GM23338 (cell line): ENCODE measurements around the gene FFAR3. TPM values are rescaled to one million over a fixed set of nuclear protein-coding genes. Genes with fewer than 3 reads are reported as not detected.

ENCODE experiments used
- ATAC-seq: fragments of 200-7000 bp; cut with Tn5 transposase; 3 replicates; pipeline ENCODE4 v1.9.1; 2020
- DNase-seq: peaks from one replicate; pipeline ENCODE4 v3.0.0-alpha.2; 2015; ENCODE audit warnings: low spot score
- H2AFZ ChIP-seq: fragments of 200-600 bp; sonication (generic); 2 replicates; pipeline ENCODE4 v1.8.0; 2016; ENCODE audit warnings: antibody characterized with exemption, mild to moderate bottlenecking, moderate library complexity
- H3F3A ChIP-seq: fragments of 200-600 bp; sonication (generic); replicated peaks from 2 replicates; pipeline ENCODE4 v1.8.0; 2017; ENCODE audit warnings: antibody characterized with exemption, mixed run types, low read depth
- H3K27ac ChIP-seq: fragments of 200-600 bp; sonication (generic); 2 replicates; pipeline ENCODE4 v1.6.1; 2016; ENCODE audit warnings: low read depth
- H3K27me3 ChIP-seq: fragments of 200-600 bp; sonication (generic); 2 replicates; pipeline ENCODE4 v1.8.0; 2016; ENCODE audit warnings: mild to moderate bottlenecking, mixed run types, moderate library complexity; ENCODE audit not compliant: insufficient read depth
- H3K36me3 ChIP-seq: fragments of 200-600 bp; sonication (generic); 2 replicates; pipeline ENCODE4 v1.8.0; 2016; ENCODE audit warnings: mild to moderate bottlenecking; ENCODE audit not compliant: insufficient read depth
- H3K4me1 ChIP-seq: fragments of 200-600 bp; sonication (generic); 2 replicates; pipeline ENCODE4 v1.8.0; 2016; ENCODE audit warnings: mild to moderate bottlenecking, moderate library complexity; ENCODE audit not compliant: insufficient read depth
- H3K4me2 ChIP-seq: fragments of 200-600 bp; sonication (generic); 2 replicates; pipeline ENCODE4 v1.7.1; 2017; ENCODE audit warnings: mixed run types
- H3K4me3 ChIP-seq: fragments of 200-600 bp; sonication (generic); 2 replicates; pipeline ENCODE4 v1.6.1; 2016; ENCODE audit warnings: mixed run types
- H3K79me2 ChIP-seq: fragments of 200-600 bp; sonication (generic); replicated peaks from 2 replicates; pipeline ENCODE4 v1.8.0; 2017; ENCODE audit warnings: mild to moderate bottlenecking; ENCODE audit not compliant: insufficient read depth
- H3K9me2 ChIP-seq: fragments of 200-600 bp; sonication (generic); 2 replicates; pipeline ENCODE4 v1.8.0; 2017; ENCODE audit not compliant: insufficient read depth
- H4K20me1 ChIP-seq: fragments of 200-600 bp; sonication (generic); replicated peaks from 2 replicates; pipeline ENCODE4 v1.8.0; 2017; ENCODE audit warnings: mild to moderate bottlenecking; ENCODE audit not compliant: insufficient read depth
- H3K27ac Mint-ChIP-seq: 2 replicates; pipeline ENCODE4 v1.8.0; 2020; ENCODE audit warnings: inconsistent platforms, mild to moderate bottlenecking, moderate library complexity, mixed read lengths
- H3K27me3 Mint-ChIP-seq: 3 replicates; pipeline ENCODE4 v1.8.0; 2022; ENCODE audit warnings: low read depth, mild to moderate bottlenecking, moderate library complexity, mixed read lengths, inconsistent platforms; ENCODE audit not compliant: insufficient read depth, poor library complexity
- H3K36me3 Mint-ChIP-seq: 3 replicates; pipeline ENCODE4 v1.8.0; 2021; ENCODE audit warnings: low read depth, mild to moderate bottlenecking, inconsistent platforms, moderate library complexity, mixed read lengths
- H3K4me1 Mint-ChIP-seq: 3 replicates; pipeline ENCODE4 v1.8.0; 2020; ENCODE audit warnings: mild to moderate bottlenecking, inconsistent platforms, mixed read lengths
- H3K4me3 Mint-ChIP-seq: 3 replicates; pipeline ENCODE4 v1.8.0; 2021; ENCODE audit warnings: moderate library complexity, mild to moderate bottlenecking, inconsistent platforms, mixed read lengths
- H3K9me3 Mint-ChIP-seq: 3 replicates; pipeline ENCODE4 v1.8.0; 2020; ENCODE audit warnings: moderate library complexity, mild to moderate bottlenecking, inconsistent platforms, mixed read lengths
- CREB1 ChIP-seq: fragments of 250-450 bp; sonication (Bioruptor Pico); IDR thresholded peaks from 2 replicates; pipeline ENCODE4 v1.5.0; 2020; ENCODE audit warnings: low read depth, mild to moderate bottlenecking, moderate library complexity
- CTCF ChIP-seq, 2 experiments: fragments of 200-600 bp in 1 of 2; sonication (generic) in 1 of 2; conservative IDR thresholded peaks; 2 replicates each; pipeline versions ENCODE4 v1.5.1 to v1.6.1; 2016 to 2017; ENCODE audit warnings: antibody characterized with exemption in 2 of 2, low read depth in 2 of 2, mild to moderate bottlenecking in 2 of 2, moderate library complexity in 1 of 2
- EZH2 ChIP-seq: fragments of 200-600 bp; sonication (generic); IDR thresholded peaks from one replicate; pipeline ENCODE4 v1.8.0; 2017; ENCODE audit warnings: antibody characterized with exemption, mild to moderate bottlenecking, low read depth; ENCODE audit not compliant: unreplicated experiment
- EZH2phosphoT487 ChIP-seq: fragments of 200-600 bp; sonication (generic); IDR thresholded peaks from one replicate; pipeline ENCODE4 v1.8.1; 2018; ENCODE audit warnings: antibody characterized with exemption; ENCODE audit not compliant: unreplicated experiment
- JUNB ChIP-seq: IDR thresholded peaks from one replicate; pipeline ENCODE4 v1.6.1; 2016; ENCODE audit warnings: antibody characterized with exemption; ENCODE audit not compliant: unreplicated experiment
- NANOG ChIP-seq: IDR thresholded peaks from 2 replicates; pipeline ENCODE4 v1.6.1; 2016; ENCODE audit warnings: antibody characterized with exemption, borderline replicate concordance
- POLR2AphosphoS5 ChIP-seq: IDR thresholded peaks from 2 replicates; pipeline ENCODE4 v1.6.1; 2016; ENCODE audit warnings: antibody characterized with exemption, low read depth
- REST ChIP-seq: IDR thresholded peaks from one replicate; pipeline ENCODE4 v1.6.1; 2018; ENCODE audit warnings: antibody characterized with exemption; ENCODE audit not compliant: unreplicated experiment
- STAT1 ChIP-seq: IDR thresholded peaks from one replicate; pipeline ENCODE4 v1.6.1; 2016; ENCODE audit warnings: antibody characterized with exemption; ENCODE audit not compliant: unreplicated experiment
- ZNF114 ChIP-seq: fragments of 250-450 bp; sonication (Bioruptor Pico); IDR thresholded peaks from 2 replicates; pipeline ENCODE4 v1.5.0; 2020; ENCODE audit warnings: mild to moderate bottlenecking, moderate library complexity
- ZNF331 ChIP-seq: fragments of 250-450 bp; sonication (Bioruptor Pico); IDR thresholded peaks from 2 replicates; pipeline ENCODE4 v1.5.0; 2020; ENCODE audit warnings: low read depth, mild to moderate bottlenecking, moderate library complexity
- polyA plus RNA-seq: library from polyadenylated mRNA; unstranded; fragments of >200 nt; fragmentation: Nextera tagmentation; extraction: Ambion mirVana; gene quantifications from 2 replicates; pipeline ENCODE4 v1.2.1, GENCODE V29; 2016
- total RNA-seq: library from RNA; depleted of rRNA; stranded (reverse); fragments of >200 nt; shearing (Covaris generic); gene quantifications from 2 replicates; pipeline ENCODE4 v1.2.3, GENCODE V29; 2014
- TF ChIP-seq, protein P1 (sequence below): fragments of 250-450 bp; sonication (Bioruptor Pico); IDR thresholded peaks from 2 replicates; pipeline ENCODE4 v1.5.0; 2020; ENCODE audit warnings: mild to moderate bottlenecking, moderate library complexity
- TF ChIP-seq, protein P2 (sequence below): IDR thresholded peaks from 2 replicates; pipeline ENCODE4 v1.6.1; 2016; ENCODE audit warnings: antibody characterized with exemption

FFAR3 gene
- total and polyA plus RNA-seq, 2 experiments from 2014 or later: 0.35 TPM; not detected in 1

GRCh38 chr19:35378356-35378755 lies 20.1 kb downstream of the FFAR3 start:
- no peak overlapping the region for H3K4me3 Mint-ChIP-seq
- TF ChIP-seq NANOG (no peak), POLR2AphosphoS5 (no peak), JUNB (no peak), ZNF331 (no peak), CREB1 (CRISPR knock-in tag) (no peak), CTCF (conservative IDR thresholded peaks at IDR 0.05; ENCODE audit: low read depth in 2 of 2) (no peak), STAT1 (no peak), ZNF114 (CRISPR knock-in tag) (no peak), EZH2 (no peak), EZH2phosphoT487 (no peak), REST (no peak)
- TF ChIP-seq, protein P1, sequence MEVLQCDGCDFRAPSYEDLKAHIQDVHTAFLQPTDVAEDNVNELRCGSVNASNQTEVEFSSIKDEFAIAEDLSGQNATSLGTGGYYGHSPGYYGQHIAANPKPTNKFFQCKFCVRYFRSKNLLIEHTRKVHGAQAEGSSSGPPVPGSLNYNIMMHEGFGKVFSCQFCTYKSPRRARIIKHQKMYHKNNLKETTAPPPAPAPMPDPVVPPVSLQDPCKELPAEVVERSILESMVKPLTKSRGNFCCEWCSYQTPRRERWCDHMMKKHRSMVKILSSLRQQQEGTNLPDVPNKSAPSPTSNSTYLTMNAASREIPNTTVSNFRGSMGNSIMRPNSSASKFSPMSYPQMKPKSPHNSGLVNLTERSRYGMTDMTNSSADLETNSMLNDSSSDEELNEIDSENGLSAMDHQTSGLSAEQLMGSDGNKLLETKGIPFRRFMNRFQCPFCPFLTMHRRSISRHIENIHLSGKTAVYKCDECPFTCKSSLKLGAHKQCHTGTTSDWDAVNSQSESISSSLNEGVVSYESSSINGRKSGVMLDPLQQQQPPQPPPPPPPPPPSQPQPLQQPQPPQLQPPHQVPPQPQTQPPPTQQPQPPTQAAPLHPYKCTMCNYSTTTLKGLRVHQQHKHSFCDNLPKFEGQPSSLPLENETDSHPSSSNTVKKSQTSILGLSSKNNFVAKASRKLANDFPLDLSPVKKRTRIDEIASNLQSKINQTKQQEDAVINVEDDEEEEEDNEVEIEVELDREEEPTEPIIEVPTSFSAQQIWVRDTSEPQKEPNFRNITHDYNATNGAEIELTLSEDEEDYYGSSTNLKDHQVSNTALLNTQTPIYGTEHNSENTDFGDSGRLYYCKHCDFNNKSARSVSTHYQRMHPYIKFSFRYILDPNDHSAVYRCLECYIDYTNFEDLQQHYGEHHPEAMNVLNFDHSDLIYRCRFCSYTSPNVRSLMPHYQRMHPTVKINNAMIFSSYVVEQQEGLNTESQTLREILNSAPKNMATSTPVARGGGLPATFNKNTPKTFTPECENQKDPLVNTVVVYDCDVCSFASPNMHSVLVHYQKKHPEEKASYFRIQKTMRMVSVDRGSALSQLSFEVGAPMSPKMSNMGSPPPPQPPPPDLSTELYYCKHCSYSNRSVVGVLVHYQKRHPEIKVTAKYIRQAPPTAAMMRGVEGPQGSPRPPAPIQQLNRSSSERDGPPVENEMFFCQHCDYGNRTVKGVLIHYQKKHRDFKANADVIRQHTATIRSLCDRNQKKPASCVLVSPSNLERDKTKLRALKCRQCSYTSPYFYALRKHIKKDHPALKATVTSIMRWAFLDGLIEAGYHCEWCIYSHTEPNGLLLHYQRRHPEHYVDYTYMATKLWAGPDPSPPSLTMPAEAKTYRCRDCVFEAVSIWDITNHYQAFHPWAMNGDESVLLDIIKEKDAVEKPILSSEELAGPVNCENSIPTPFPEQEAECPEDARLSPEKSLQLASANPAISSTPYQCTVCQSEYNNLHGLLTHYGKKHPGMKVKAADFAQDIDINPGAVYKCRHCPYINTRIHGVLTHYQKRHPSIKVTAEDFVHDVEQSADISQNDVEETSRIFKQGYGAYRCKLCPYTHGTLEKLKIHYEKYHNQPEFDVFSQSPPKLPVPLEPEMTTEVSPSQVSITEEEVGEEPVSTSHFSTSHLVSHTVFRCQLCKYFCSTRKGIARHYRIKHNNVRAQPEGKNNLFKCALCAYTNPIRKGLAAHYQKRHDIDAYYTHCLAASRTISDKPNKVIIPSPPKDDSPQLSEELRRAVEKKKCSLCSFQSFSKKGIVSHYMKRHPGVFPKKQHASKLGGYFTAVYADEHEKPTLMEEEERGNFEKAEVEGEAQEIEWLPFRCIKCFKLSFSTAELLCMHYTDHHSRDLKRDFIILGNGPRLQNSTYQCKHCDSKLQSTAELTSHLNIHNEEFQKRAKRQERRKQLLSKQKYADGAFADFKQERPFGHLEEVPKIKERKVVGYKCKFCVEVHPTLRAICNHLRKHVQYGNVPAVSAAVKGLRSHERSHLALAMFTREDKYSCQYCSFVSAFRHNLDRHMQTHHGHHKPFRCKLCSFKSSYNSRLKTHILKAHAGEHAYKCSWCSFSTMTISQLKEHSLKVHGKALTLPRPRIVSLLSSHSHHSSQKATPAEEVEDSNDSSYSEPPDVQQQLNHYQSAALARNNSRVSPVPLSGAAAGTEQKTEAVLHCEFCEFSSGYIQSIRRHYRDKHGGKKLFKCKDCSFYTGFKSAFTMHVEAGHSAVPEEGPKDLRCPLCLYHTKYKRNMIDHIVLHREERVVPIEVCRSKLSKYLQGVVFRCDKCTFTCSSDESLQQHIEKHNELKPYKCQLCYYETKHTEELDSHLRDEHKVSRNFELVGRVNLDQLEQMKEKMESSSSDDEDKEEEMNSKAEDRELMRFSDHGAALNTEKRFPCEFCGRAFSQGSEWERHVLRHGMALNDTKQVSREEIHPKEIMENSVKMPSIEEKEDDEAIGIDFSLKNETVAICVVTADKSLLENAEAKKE (CRISPR knock-in tag): no peak
- TF ChIP-seq, protein P2, sequence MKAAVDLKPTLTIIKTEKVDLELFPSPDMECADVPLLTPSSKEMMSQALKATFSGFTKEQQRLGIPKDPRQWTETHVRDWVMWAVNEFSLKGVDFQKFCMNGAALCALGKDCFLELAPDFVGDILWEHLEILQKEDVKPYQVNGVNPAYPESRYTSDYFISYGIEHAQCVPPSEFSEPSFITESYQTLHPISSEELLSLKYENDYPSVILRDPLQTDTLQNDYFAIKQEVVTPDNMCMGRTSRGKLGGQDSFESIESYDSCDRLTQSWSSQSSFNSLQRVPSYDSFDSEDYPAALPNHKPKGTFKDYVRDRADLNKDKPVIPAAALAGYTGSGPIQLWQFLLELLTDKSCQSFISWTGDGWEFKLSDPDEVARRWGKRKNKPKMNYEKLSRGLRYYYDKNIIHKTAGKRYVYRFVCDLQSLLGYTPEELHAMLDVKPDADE: no peak
- peaks cover 12% of the 10 kb centered on the region for H3K27me3 Mint-ChIP-seq

More at GRCh38 chr19:35378356-35378755, 20.1 kb downstream of the FFAR3 start:
- Mint-ChIP-seq H3K36me3 (peaks cover 3% of the 10 kb centered on the region; the same call in 2 of the 3 replicates), H3K27ac (no peak overlapping the region), H3K4me1 (peaks cover 10% of the 10 kb centered on the region), H3K9me3 (peaks cover 35% of the 10 kb centered on the region)
- H3K4me3 ChIP-seq: no peak overlapping the region
- H3K36me3 ChIP-seq: no peaks in the 10 kb centered on the region
- H2AFZ ChIP-seq: no peak overlapping the region
- H3K4me1 ChIP-seq: peaks cover 6% of the 10 kb centered on the region
- no peak for ATAC-seq
- no peaks in the 10 kb centered on the region for H3F3A ChIP-seq
- no peaks in the 10 kb centered on the region for H4K20me1 ChIP-seq
- no peaks in the 10 kb centered on the region for H3K27me3 ChIP-seq
- no peaks in the 10 kb centered on the region for H3K79me2 ChIP-seq
- no peak overlapping the region for H3K4me2 ChIP-seq
- H3K27ac ChIP-seq: no peak overlapping the region
- DNase-seq: no peak
- H3K9me2 ChIP-seq: no peaks in the 10 kb centered on the region; the same call in 1 of the 2 replicates
